A673 (cell line): ENCODE measurements around the gene CXCL12.

Source experiments
- CTCF ChIP-seq: fragments of 300-800, 200-600 bp; sonication (generic); conservative IDR thresholded peaks from 2 replicates; pipeline ENCODE4 v1.5.1; 2017; ENCODE audit warnings: low read depth, mild to moderate bottlenecking, antibody characterized with exemption, low read length, moderate library complexity, mixed read lengths
- EZH2 ChIP-seq: fragments of 200-600 bp; sonication (generic); IDR thresholded peaks from 2 replicates; pipeline ENCODE4 v1.6.1; 2017; ENCODE audit warnings: borderline replicate concordance, low read depth, mild to moderate bottlenecking, mixed read lengths, antibody characterized with exemption, low read length; ENCODE audit not compliant: poor library complexity, severe bottlenecking

- TF ChIP-seq CTCF (no peak), EZH2 (no peak)
Observed at GRCh38 chr10:44369854-44370253, 15.0 kb downstream of the CXCL12 start.
